IMR-90 (cell line): ENCODE data around the gene RIPK1. TPM values are rescaled to one million over a fixed set of nuclear protein-coding genes. Genes with fewer than 3 reads are reported as not detected.

Source experiments
- ATAC-seq: fragments of 200-7000 bp; cut with Tn5 transposase; 2 replicates; pipeline ENCODE4 v1.9.1; 2020; ENCODE audit warnings: low read depth, mild to moderate bottlenecking, moderate library complexity
- BruUV-seq: library from RNA; stranded (reverse); fragments of 400-500 nt; replicated peaks from 2 replicates; lab custom pipeline; 2021; lab: Mats Ljungman, UMichigan
- CTCF ChIA-PET: fragments of 300-600 bp; formaldehyde crosslinking; extraction: SDS; loops from one replicate; lab custom pipeline; 2021; ENCODE audit warnings: antibody characterized with exemption; lab: Yijun Ruan, JAX
- POLR2A ChIA-PET: fragments of 300-600 bp; sonication (Branson Sonifier 250); formaldehyde crosslinking; loops from one replicate; lab custom pipeline; 2022; ENCODE audit warnings: antibody characterized with exemption; ENCODE audit not compliant: unreplicated experiment; lab: Charles Lee
- DNase-seq: peaks from one replicate; pipeline ENCODE4 v3.0.0; 2013
- H2AFZ ChIP-seq: replicated peaks from 2 replicates; pipeline ENCODE3; 2013; ENCODE audit warnings: low read length, mild to moderate bottlenecking; ENCODE audit not compliant: poor library complexity
- H2AK5ac ChIP-seq: 2 replicates; pipeline ENCODE4 v1.6.1; 2013; ENCODE audit warnings: low read depth, low read length, inconsistent platforms
- H2AK9ac ChIP-seq: replicated peaks from 2 replicates; pipeline ENCODE3; 2013; ENCODE audit warnings: mild to moderate bottlenecking, low read depth, low read length, moderate library complexity; ENCODE audit not compliant: poor library complexity
- H2BK120ac ChIP-seq: 2 replicates; pipeline ENCODE4 v1.6.1; 2013; ENCODE audit warnings: low read depth, low read length, inconsistent platforms
- H2BK15ac ChIP-seq: 3 replicates; pipeline ENCODE4 v1.6.1; 2013; ENCODE audit warnings: low read depth, low read length, inconsistent platforms
- H2BK20ac ChIP-seq: 2 replicates; pipeline ENCODE4 v1.6.1; 2013; ENCODE audit warnings: low read depth, mild to moderate bottlenecking, inconsistent platforms, low read length, moderate library complexity
- H2BK5ac ChIP-seq: 2 replicates; pipeline ENCODE4 v1.6.1; 2013; ENCODE audit warnings: mild to moderate bottlenecking, low read depth, low read length, inconsistent platforms; ENCODE audit not compliant: poor library complexity, severe bottlenecking
- H3K14ac ChIP-seq: replicated peaks from 2 replicates; pipeline ENCODE4 v1.6.1; 2013; ENCODE audit warnings: low read depth, low read length, inconsistent platforms
- H3K18ac ChIP-seq: 2 replicates; pipeline ENCODE4 v1.6.1; 2013; ENCODE audit warnings: low read depth, low read length, control low read depth
- H3K23ac ChIP-seq: 2 replicates; pipeline ENCODE4 v1.6.1; 2013; ENCODE audit warnings: low read depth, low read length, inconsistent platforms
- H3K27ac ChIP-seq: 2 replicates; pipeline ENCODE4 v1.5.1; 2013; ENCODE audit warnings: mild to moderate bottlenecking, control low read depth, low read length; ENCODE audit not compliant: insufficient read depth
- H3K27me3 ChIP-seq: 2 replicates; pipeline ENCODE4 v1.6.1; 2013; ENCODE audit warnings: low read length; ENCODE audit not compliant: control insufficient read depth, insufficient read depth
- H3K36me3 ChIP-seq: 2 replicates; pipeline ENCODE4 v1.6.1; 2013; ENCODE audit warnings: low read length, mixed read lengths; ENCODE audit not compliant: control insufficient read depth, insufficient read depth
- H3K4ac ChIP-seq: 2 replicates; pipeline ENCODE4 v1.6.1; 2013; ENCODE audit warnings: low read depth, low read length, inconsistent platforms
- H3K4me1 ChIP-seq: 2 replicates; pipeline ENCODE4 v1.6.1; 2013; ENCODE audit warnings: low read length, mixed read lengths; ENCODE audit not compliant: control insufficient read depth, insufficient read depth
- H3K4me2 ChIP-seq: 2 replicates; pipeline ENCODE4 v1.6.1; 2013; ENCODE audit warnings: low read depth, mild to moderate bottlenecking, control low read depth, low read length, moderate library complexity
- H3K4me3 ChIP-seq: 2 replicates; pipeline ENCODE4 v1.5.1; 2013; ENCODE audit warnings: low read depth, mild to moderate bottlenecking, control low read depth, low read length, moderate library complexity; ENCODE audit not compliant: insufficient read depth
- H3K56ac ChIP-seq: 2 replicates; pipeline ENCODE4 v1.6.1; 2013; ENCODE audit warnings: low read length, inconsistent platforms; ENCODE audit not compliant: insufficient read depth; ENCODE audit errors: extremely low read depth
- H3K79me1 ChIP-seq, 2 experiments: 2 replicates each; pipeline ENCODE4 v1.6.1; 2013; ENCODE audit warnings: low read length in 2 of 2, inconsistent platforms in 1 of 2, low read depth in 1 of 2
- H3K9ac ChIP-seq: 2 replicates; pipeline ENCODE4 v1.6.1; 2013; ENCODE audit warnings: low read depth, low read length, control low read depth
- H3K9me1 ChIP-seq: 2 replicates; pipeline ENCODE4 v1.6.1; 2013; ENCODE audit warnings: low read length, inconsistent platforms; ENCODE audit not compliant: insufficient read depth
- H3K9me3 ChIP-seq: 2 replicates; pipeline ENCODE4 v1.6.1; 2013; ENCODE audit warnings: low read length; ENCODE audit not compliant: control insufficient read depth, insufficient read depth
- H4K20me1 ChIP-seq: 2 replicates; pipeline ENCODE4 v1.6.1; 2013; ENCODE audit warnings: low read length, inconsistent platforms; ENCODE audit not compliant: insufficient read depth
- H4K5ac ChIP-seq: 2 replicates; pipeline ENCODE4 v1.6.1; 2013; ENCODE audit warnings: mild to moderate bottlenecking, low read depth, low read length, control low read depth
- H4K8ac ChIP-seq, 2 experiments: 2 replicates each; pipeline ENCODE4 v1.6.1; 2013; ENCODE audit warnings: low read depth in 2 of 2, low read length in 2 of 2, control low read depth in 1 of 2, inconsistent platforms in 1 of 2
- H4K91ac ChIP-seq: 2 replicates; pipeline ENCODE4 v1.6.1; 2013; ENCODE audit warnings: low read depth, low read length, inconsistent platforms; ENCODE audit not compliant: insufficient read depth
- CHD1 ChIP-seq: IDR thresholded peaks from 2 replicates; pipeline ENCODE4 v1.6.1; 2012; ENCODE audit warnings: low read depth, low read length, improper control_type of control experiment
- MXI1 ChIP-seq: IDR thresholded peaks from 2 replicates; pipeline ENCODE4 v1.6.1; 2012; ENCODE audit warnings: low read depth, mild to moderate bottlenecking, low read length, moderate library complexity, borderline replicate concordance
- POLR2A ChIP-seq: IDR thresholded peaks from 2 replicates; pipeline ENCODE4 v1.6.1; 2012; ENCODE audit warnings: mild to moderate bottlenecking, low read depth, low read length
- RCOR1 ChIP-seq: IDR thresholded peaks from 2 replicates; pipeline ENCODE4 v1.6.1; 2012; ENCODE audit warnings: mild to moderate bottlenecking, low read length, improper control_type of control experiment; ENCODE audit not compliant: insufficient replicate concordance
- WGBS, 2 experiments: methylation state at CpG; one replicate each; pipeline versions ENCODE4 v1.1.5 to v1.1.7; 2013; ENCODE audit warnings: missing lambda C conversion rate in 2 of 2; ENCODE audit not compliant: insufficient read length in 1 of 2; ENCODE audit errors: extremely low coverage in 2 of 2; 5-methylcytosine and 5-hydroxymethylcytosine counted together
- dilution Hi-C: fragments of 300-500 bp; cut with HindIII; formaldehyde crosslinking; loops from one replicate; pipeline ENCODE4 v1.14.3; 2018; ENCODE audit warnings: low sequenced_read_pairs; ENCODE audit not compliant: unreplicated experiment
- in situ Hi-C: fragments of 300-500 bp; cut with MboI; formaldehyde crosslinking; loops from 3 replicates; pipeline ENCODE4 v1.14.3; 2019; ENCODE audit warnings: low sequenced_read_pairs, inconsistent platforms, mixed read lengths
- intact Hi-C: fragments of 100-400 bp; cut with micrococcal nuclease; formaldehyde crosslinking; loops from 2 replicates; pipeline ENCODE4 v1.10.0; 2022
- polyA plus RNA-seq, 3 experiments: library from polyadenylated mRNA; depleted of rRNA; stranded (reverse); fragments of >200 nt; gene quantifications; 2 replicates each; pipeline ENCODE4 v1.2.3, GENCODE V29; 2012; ENCODE audit warnings: low replicate concordance in 1 of 3
- total RNA-seq: library from RNA; depleted of rRNA; stranded (reverse); fragments of >200 nt; gene quantifications from 2 replicates; pipeline ENCODE4 v1.2.3, GENCODE V29; 2012

RIPK1 gene
- total and polyA plus RNA-seq, 2 of the 4 experiments (the other 2 are of a cell fraction), result 12.6 to 25.6 TPM

DNA sequence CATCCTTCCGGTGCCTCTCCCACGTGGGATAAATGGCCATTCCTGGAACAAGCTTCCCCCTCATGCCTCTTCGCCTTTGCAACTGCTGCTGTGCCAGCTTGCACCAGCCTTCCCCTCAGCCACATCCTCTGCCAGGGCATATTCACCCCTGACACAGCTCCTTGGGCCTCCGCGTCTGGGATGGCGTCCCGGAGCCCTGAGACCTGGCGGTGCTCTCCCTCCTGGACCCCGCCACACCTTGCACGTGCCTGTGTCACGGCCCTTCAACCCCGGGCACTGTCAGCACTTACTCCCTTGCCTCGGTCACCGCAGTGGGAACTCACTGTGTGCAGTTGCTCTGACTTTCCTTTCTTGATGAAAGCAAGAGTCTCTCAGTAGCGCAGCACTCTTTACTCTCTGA is 63.4 kb downstream of the RIPK1 start:
- BruUV-seq, result no TSS peak
- peak overlapping the region; percentile 41 for H2AFZ ChIP-seq
- H3K27me3 ChIP-seq, result no peaks in the 10 kb centered on the region
- no peak overlapping the region for H2AK9ac ChIP-seq
- H3K36me3 ChIP-seq, result peaks cover 28% of the 10 kb centered on the region
- H3K4me1 ChIP-seq, result no peaks in the 10 kb centered on the region
- dilution Hi-C loops (no loop called here), in situ Hi-C loops (loop anchor here (25.0 kb wide), 1 partner anchor 606 kb away; no protein-coding TSS in a partner anchor), intact Hi-C loops (no loop called here)
- H3K23ac ChIP-seq, result no peak overlapping the region
- no peak for ATAC-seq
- no peak overlapping the region for H3K4me3 ChIP-seq
- H2BK5ac ChIP-seq, result no peak overlapping the region
- H4K5ac ChIP-seq, result no peak overlapping the region
- no peaks in the 10 kb centered on the region for H4K20me1 ChIP-seq
- POLR2A ChIA-PET, result no interaction called here
- no peak overlapping the region for H3K18ac ChIP-seq
- CTCF ChIA-PET, result no interaction called here
- H3K9me1 ChIP-seq, result no peaks in the 10 kb centered on the region
- H3K9ac ChIP-seq, result no peak overlapping the region
- H2AK5ac ChIP-seq, result no peak overlapping the region
- H3K4me2 ChIP-seq, result no peak overlapping the region
- no peak overlapping the region for H2BK20ac ChIP-seq
- H3K79me1 ChIP-seq, result no peaks in the 10 kb centered on the region
- no peak overlapping the region for H3K27ac ChIP-seq
- no peak overlapping the region for H3K4ac ChIP-seq
- WGBS, 2 experiments, result 92% methylated on average over 13 of the region's 15 CpGs; no CpG with 5 or more reads in 1 of the 2 experiments
- H4K91ac ChIP-seq, result no peak overlapping the region
- H4K8ac ChIP-seq, result no peak overlapping the region
- H3K14ac ChIP-seq, result no peak overlapping the region
- H3K9me3 ChIP-seq, result no peaks in the 10 kb centered on the region
- no peak overlapping the region for H3K56ac ChIP-seq
- TF ChIP-seq POLR2A, result no peak
- TF ChIP-seq CHD1, result no peak
- TF ChIP-seq RCOR1, result no peak
- no peak for TF ChIP-seq MXI1
- H2BK120ac ChIP-seq, result no peak overlapping the region
- no peak for DNase-seq
- H2BK15ac ChIP-seq, result no peak overlapping the region
